CMK (cell line): ENCODE results near the gene TADA2A.

Source experiments
- DNase-seq: peaks from one replicate; pipeline ENCODE4 v3.0.0-alpha.2; 2010; ENCODE audit warnings: low read depth

The TADA2A gene, protein sequence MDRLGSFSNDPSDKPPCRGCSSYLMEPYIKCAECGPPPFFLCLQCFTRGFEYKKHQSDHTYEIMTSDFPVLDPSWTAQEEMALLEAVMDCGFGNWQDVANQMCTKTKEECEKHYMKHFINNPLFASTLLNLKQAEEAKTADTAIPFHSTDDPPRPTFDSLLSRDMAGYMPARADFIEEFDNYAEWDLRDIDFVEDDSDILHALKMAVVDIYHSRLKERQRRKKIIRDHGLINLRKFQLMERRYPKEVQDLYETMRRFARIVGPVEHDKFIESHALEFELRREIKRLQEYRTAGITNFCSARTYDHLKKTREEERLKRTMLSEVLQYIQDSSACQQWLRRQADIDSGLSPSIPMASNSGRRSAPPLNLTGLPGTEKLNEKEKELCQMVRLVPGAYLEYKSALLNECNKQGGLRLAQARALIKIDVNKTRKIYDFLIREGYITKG

GRCh38 chr17:37406635-37407461, at the start of gene TADA2A, which contains the start of gene ACACA:
Gene TADA2A, plus strand, starts transcription at chr17:37406886. Its CDS starts 4,480 bp downstream, at chr17:37411366.
Gene ACACA, minus strand, starts transcription at chr17:37406836. Its CDS starts 537 bp downstream, at chr17:37406299.
- peak; percentile 59 for DNase-seq

DNA sequence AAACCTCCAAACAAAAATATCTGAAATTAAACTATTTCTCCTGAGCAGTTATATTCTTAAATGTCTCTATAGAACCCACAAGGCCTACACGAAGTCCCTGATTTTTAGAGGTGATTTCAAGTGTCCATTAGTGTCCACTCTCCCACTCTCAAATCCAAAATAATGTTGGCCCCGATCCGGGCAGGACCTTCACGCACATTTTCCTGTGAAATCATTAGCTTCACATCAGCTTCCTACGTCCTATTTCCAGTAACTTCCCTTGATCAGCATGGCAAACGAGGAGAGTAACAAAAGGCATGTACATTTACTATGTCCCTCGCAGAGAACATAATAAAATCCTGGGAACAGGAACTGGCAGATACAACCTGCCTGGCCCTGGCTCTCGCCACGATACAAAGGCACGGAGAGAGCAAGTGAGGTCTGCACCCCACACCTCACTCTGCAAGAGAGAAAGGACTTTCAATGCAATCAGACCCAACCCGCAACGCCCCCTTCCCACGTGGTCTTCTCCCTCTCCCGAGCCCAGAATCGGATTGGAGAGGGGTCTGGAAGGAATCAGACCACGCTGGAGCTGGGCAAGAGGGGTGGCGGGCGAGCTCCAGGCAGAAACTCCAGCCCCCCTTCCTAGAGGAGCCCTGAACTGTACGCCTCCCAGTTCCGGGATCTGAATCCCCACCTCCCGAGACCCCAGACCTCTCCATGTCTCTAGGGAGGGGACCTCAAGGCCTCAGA, 48.4 kb upstream of the TADA2A start:
- peak; percentile 37 for DNase-seq

DNA sequence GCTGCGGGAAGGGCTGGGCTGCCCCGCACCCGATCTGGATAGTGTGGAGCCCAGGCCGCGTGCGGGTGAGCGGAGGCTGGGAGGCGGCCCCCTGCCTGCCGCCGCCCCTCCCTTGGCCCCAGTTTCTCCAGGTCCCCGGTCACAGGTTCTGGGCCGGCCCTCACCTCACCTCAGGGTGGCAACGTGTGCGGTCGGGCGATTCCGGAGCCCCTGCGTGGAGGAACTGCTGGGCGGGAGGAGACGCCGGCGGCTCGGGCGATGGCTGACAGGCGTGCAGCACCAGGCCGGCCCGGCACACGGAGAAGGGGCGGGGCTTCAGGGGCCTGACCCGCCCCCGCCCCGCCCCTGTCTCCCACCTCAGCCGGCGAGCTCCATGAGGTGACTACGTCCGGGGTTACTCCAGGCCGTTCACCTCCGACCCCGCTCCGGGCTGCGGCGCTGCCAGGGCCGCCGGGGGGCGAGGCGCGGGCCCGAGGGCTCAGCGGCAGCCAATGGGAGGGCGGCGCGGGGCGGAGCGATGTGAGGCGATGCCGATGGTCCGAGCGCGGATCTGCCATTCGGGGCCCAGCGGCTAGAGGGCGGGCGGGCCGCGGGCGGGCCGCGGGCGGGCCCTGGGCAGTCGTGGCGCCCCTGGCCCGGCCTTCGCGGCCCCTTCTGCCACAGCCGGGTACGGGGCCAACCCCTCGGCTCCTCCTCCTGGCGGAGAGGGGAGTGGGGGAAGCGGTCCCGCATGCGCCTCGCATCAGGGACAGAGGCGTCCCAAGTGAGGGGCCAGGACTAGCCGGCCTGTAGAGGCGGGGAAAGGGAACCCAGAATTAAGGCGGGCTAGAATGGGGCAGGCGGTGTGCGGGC, 47.6 kb upstream of the TADA2A start:
- DNase-seq: peak; percentile 92

GRCh38 chr17:37359682-37360188, 47.0 kb upstream of the TADA2A start:
- DNase-seq: no peak

DNA sequence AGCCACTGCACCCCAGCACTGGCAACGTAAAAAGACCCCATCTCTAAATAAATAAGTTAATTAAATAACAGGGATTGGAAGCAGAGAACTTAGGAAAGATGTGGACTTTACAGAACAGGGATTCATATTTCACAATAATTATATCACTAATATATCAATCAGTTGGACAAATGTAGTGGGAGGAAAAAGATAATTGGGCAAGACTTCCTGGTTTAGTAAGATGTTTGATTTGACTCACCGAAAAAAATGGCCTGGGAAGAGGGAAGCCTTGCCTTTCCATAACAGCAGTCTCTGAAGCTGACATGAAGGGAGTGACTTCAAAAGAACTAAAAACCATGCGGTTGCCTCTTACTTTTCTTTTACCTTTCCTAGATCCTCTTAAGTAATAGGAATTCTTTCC, 46.1 kb upstream of the TADA2A start:
- DNase-seq: no peak

GRCh38 chr17:37361543-37361942, 45.1 kb upstream of the TADA2A start:
- no peak for DNase-seq

- no peak for DNase-seq
These were observed 41.1 kb upstream of the TADA2A start for GRCh38 chr17:37365589-37365988.

- DNase-seq: no peak
These were observed 38.1 kb upstream of the TADA2A start for GRCh38 chr17:37368577-37368976.

GRCh38 chr17:37373530-37374159, 33.0 kb upstream of the TADA2A start:
- DNase-seq: peak; percentile 40

DNA sequence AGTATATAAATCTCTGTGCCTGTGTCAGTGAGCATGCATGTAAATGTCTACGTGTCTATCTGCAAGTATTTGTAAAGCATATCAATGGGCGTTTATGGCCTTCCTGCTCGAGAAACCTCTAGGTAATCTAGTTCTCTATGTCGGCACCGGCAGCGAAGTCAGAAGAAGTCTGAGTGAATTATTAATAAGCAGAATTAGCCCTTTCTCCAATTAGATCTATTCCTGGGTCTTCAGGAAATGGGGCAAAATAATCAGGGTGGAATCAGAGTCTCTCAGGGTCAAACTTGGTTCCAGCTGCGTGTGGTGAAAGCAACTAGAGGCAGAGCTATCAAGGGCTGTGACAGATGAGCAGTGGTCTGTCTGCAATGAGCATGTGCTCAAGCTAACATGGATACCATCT, 31.0 kb upstream of the TADA2A start, which contains the start of gene C17orf78:
TSS of gene C17orf78 (plus strand) at position 280 of the 400 bp plus-strand sequence. CDS start at position 388, 108 bp downstream.
- DNase-seq: no peak

DNA sequence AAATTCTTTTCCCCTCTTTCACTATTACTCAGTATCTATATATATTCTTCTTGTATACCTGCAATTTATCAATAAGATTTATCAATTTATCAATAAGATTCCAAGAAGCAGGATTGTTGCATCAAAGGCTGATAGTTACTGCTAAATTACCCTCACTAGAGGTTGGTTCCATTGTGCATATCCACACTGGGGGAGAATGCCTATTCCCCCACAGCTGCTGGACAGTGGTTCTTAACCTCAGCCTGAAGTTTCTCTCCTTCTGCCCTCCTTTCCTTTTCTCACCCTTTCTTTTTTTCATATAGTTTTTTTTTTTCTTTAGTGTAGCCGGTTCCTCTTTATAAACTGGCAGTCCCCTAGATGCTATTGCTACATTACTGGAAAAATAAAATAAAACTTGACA, 24.6 kb upstream of the TADA2A start:
- DNase-seq: no peak

DNA sequence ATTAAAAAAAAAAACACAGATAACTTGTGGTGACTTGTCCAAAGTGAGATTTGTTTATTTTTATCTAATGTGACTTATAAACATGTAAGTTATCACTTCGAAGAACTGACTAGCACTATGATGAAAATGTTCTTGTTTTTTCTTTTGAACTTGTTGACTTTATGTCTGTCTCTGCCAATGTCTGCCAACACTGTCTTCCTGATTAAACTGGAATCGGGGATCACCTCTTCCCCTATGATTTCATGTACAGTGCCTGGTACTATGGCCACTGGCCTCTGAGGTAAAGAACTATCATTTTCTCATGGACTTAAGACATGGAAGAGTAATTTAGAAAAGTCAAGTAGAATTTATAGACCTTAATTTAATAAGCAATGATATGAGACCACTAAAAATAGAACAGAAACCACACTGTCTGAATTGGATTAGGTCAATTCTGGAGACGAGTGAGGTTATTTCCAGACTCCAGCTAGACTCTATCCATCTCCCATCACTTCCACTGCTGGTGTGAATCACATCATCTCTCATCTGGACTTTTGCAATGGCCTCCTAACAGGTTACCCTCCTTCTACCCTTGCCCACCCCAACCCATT, 22.0 kb upstream of the TADA2A start:
- DNase-seq: no peak

DNA sequence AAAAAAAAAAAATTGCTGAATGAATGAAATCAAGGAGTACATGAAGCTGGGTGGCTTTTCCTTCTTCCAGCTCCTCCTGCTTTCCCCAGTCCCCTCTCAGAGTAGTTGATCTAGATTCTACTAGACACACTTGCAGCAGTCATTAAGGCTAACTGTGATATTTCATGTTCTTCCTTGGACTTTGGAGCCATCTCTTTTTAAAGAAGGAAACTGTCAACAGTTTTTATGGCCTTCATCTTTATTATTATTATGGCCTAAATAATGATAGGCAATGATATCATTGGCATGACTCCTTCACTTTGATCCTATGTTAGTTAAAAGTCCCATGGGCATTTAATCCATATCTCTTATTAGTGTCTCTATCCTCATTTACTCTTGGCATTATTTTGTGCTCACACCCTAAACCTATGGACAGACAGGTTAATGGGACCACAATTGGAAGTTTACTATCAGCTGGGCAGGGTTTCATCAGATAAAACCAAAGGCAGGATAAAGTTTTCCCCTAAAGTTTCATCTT, 21.2 kb upstream of the TADA2A start:
- DNase-seq: no peak

- no peak for DNase-seq
These were observed 20.2 kb upstream of the TADA2A start for GRCh38 chr17:37386462-37386861.

GRCh38 chr17:37388266-37388665, 18.4 kb upstream of the TADA2A start:
- DNase-seq: no peak

DNA sequence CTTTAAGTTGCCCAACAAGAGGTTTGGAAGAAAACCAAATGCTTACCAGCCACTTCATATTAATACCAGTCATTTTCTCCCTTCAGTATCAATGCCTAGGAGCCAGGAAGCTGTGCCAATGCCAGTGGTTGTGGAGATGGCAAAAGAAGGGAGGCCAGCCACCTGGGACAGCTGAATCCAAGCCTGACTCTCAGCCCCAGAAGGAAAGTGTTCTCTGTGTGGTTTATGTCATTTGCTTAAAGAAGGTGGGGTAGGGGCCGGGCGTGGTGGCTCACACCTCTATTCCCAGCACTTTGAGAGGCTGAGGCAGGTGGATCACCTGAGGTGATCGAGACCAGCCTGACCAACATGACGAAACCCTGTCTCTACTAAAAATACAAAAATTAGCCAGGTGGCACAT, 17.5 kb upstream of the TADA2A start:
- DNase-seq: no peak

GRCh38 chr17:37391146-37391545, 15.5 kb upstream of the TADA2A start:
- DNase-seq: no peak

DNA sequence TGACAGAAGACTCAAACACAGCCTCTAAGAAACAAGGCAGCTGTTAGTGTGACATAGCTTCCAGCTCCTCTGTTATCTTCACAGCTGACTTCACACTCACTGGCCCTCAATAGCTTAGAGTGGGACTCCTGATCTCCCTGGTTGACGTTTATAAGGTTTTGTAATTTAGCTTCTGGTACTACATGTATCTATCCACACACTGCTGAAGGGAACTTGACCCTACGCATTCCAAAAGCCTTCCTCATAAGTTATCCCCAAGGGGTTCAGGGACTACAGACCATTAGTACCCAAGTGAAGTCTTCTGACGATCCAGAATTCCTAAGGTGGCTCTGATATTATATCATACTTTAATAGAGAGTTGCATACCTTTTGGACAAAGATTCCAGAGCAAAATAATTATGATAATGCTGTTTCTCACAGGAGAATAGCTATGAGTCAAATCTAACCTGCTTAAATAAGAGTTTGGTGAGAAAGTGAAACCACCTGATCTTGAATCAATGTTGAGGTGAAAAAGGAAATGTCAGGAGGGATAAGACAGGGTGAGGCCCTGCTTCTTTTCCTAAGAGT, 14.6 kb upstream of the TADA2A start:
- no peak for DNase-seq

DNA sequence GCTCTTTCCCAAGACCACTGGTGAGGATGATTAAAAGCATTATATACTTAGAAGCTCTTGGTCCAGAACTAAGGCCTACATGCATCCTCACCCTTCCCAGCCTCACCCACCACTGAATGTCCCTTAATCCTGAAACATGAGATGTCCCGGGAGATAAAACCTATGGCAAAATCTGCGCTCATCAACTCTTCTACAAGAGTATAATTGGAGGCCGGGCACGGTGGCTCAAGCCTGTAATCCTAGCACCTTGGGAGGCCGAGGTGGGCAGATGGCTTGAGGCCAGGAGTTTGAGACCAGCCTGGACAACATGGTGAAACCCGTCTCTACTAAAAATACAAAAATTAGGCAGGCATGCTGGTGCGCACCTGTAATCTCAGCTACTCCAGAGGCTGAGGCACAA, 13.3 kb upstream of the TADA2A start:
- no peak for DNase-seq
